Measurements from ENCODE around the gene TNS2. TPM values are rescaled to one million over a fixed set of nuclear protein-coding genes. Genes with fewer than 3 reads are reported as not detected.

The TNS2 gene
- total RNA-seq, 1 experiment from 2014 or later = 13.1 TPM

GRCh38 chr12:53113136-53113705 is 63.4 kb downstream of the TNS2 start:
- ChIA-PET POLR2A (ENCODE audit: unreplicated experiment) (no interaction called here), CTCF (no interaction called here)
- no peak overlapping the region for H3K4me3 ChIP-seq (ENCODE audit: low read length)
- TF ChIP-seq EZH2phosphoT487 (IDR thresholded peaks at IDR 0.05; ENCODE audit: borderline replicate concordance, low read length) = no peak
- TF ChIP-seq, protein P1, sequence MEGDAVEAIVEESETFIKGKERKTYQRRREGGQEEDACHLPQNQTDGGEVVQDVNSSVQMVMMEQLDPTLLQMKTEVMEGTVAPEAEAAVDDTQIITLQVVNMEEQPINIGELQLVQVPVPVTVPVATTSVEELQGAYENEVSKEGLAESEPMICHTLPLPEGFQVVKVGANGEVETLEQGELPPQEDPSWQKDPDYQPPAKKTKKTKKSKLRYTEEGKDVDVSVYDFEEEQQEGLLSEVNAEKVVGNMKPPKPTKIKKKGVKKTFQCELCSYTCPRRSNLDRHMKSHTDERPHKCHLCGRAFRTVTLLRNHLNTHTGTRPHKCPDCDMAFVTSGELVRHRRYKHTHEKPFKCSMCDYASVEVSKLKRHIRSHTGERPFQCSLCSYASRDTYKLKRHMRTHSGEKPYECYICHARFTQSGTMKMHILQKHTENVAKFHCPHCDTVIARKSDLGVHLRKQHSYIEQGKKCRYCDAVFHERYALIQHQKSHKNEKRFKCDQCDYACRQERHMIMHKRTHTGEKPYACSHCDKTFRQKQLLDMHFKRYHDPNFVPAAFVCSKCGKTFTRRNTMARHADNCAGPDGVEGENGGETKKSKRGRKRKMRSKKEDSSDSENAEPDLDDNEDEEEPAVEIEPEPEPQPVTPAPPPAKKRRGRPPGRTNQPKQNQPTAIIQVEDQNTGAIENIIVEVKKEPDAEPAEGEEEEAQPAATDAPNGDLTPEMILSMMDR (conservative IDR thresholded peaks at IDR 0.05; ENCODE audit: low read depth, low read length) = no peak
- no peak for TF ChIP-seq EZH2 (IDR thresholded peaks at IDR 0.05; ENCODE audit: low read length, unreplicated experiment)
- no peaks in the 10 kb centered on the region for H3K9me3 ChIP-seq (ENCODE audit: low read length)
- no peaks in the 10 kb centered on the region for H3K36me3 ChIP-seq (ENCODE audit: low read depth, low read length)
- H3K79me2 ChIP-seq (ENCODE audit: low read length) = no peaks in the 10 kb centered on the region
- H3K27me3 ChIP-seq (ENCODE audit: low read length) = no peaks in the 10 kb centered on the region
- no peaks in the 10 kb centered on the region for H3F3A ChIP-seq (ENCODE audit: low read length, unreplicated experiment)
- BruUV-seq (replicated peaks) = no TSS peak
- H4K20me1 ChIP-seq (ENCODE audit: low read length) = no peaks in the 10 kb centered on the region
- no peak overlapping the region for H3K27ac ChIP-seq (ENCODE audit: low read length)
- DNase-seq (no peak), ATAC-seq (no peak)
- no peaks in the 10 kb centered on the region for H3K4me1 ChIP-seq (ENCODE audit: insufficient read depth, low read length)
- no peak overlapping the region for H2AFZ ChIP-seq (ENCODE audit: low read length)
- H3K9ac ChIP-seq (ENCODE audit: low read length) = no peak overlapping the region
- H3K4me2 ChIP-seq (ENCODE audit: low read length) = no peak overlapping the region
- no peaks in the 10 kb centered on the region for H3K9me2 ChIP-seq (replicated peaks; ENCODE audit: low read length)
- intact Hi-C loops (cut with micrococcal nuclease) = no loop called here

- H3K4me3 ChIP-seq (ENCODE audit: low read length) = no peak overlapping the region
- no peak for DNase-seq
- intact Hi-C loops (cut with micrococcal nuclease) = no loop called here
- H3K27me3 ChIP-seq (ENCODE audit: low read length) = no peaks in the 10 kb centered on the region
- no peaks in the 10 kb centered on the region for H3F3A ChIP-seq (ENCODE audit: low read length, unreplicated experiment)
- no peak overlapping the region for H2AFZ ChIP-seq (ENCODE audit: low read length)
- no peaks in the 10 kb centered on the region for H3K4me1 ChIP-seq (ENCODE audit: insufficient read depth, low read length)
- H3K27ac ChIP-seq (ENCODE audit: low read length) = no peak overlapping the region
- TF ChIP-seq, protein P1 (conservative IDR thresholded peaks at IDR 0.05; ENCODE audit: low read depth, low read length) = no peak
- TF ChIP-seq EZH2phosphoT487 (IDR thresholded peaks at IDR 0.05; ENCODE audit: borderline replicate concordance, low read length) = no peak
- no peak for TF ChIP-seq EZH2 (IDR thresholded peaks at IDR 0.05; ENCODE audit: low read length, unreplicated experiment)
- ChIA-PET POLR2A (ENCODE audit: unreplicated experiment) (no interaction called here), CTCF (no interaction called here)
- no peaks in the 10 kb centered on the region for H4K20me1 ChIP-seq (ENCODE audit: low read length)
- H3K9me3 ChIP-seq (ENCODE audit: low read length) = no peaks in the 10 kb centered on the region
- H3K4me2 ChIP-seq (ENCODE audit: low read length) = no peak overlapping the region
- H3K36me3 ChIP-seq (ENCODE audit: low read depth, low read length) = no peaks in the 10 kb centered on the region
- no peaks in the 10 kb centered on the region for H3K9me2 ChIP-seq (replicated peaks; ENCODE audit: low read length)
- no peak overlapping the region for H3K9ac ChIP-seq (ENCODE audit: low read length)
- ATAC-seq = no peak
- BruUV-seq (replicated peaks) = no TSS peak
- no peaks in the 10 kb centered on the region for H3K79me2 ChIP-seq (ENCODE audit: low read length)
Measured at GRCh38 chr12:53113951-53114350, 64.1 kb downstream of the TNS2 start.

Small RNA genes within 50 kb of the gene (microRNA-seq; reads per million reads assigned to microRNA genes)
- gene MIR6757 (ENCODE audit: unreplicated experiment) = 0.75 reads per million

Other genes starting within 250 kb of the TNS2 start
- gene KRT4, start 235.9 kb upstream of the TNS2 start, total RNA-seq (2014; rRNA removed) = 20.7 and 23.0 TPM in 2 replicates
- gene KRT79, start 215.8 kb upstream of the TNS2 start, total RNA-seq (2014; rRNA removed) = 0.46 TPM in 1 of 2 replicates, not detected in the other
- 0.12 and 0.15 TPM in 2 replicates for gene KRT78, start 201.1 kb upstream of the TNS2 start, total RNA-seq (2014; rRNA removed)
- 719 and 1,028 TPM in 2 replicates for gene KRT8, start 145.0 kb upstream of the TNS2 start, total RNA-seq (2014; rRNA removed)
- gene KRT18, start 100.9 kb upstream of the TNS2 start, total RNA-seq (2014; rRNA removed) = 1,461 and 1,545 TPM in 2 replicates
- 424 and 434 TPM in 2 replicates for gene EIF4B, start 43.6 kb upstream of the TNS2 start, total RNA-seq (2014; rRNA removed)
- 18.5 and 24.1 TPM in 2 replicates for gene SPRYD3, start 29.3 kb downstream of the TNS2 start, total RNA-seq (2014; rRNA removed)
- 256 and 299 TPM in 2 replicates for gene IGFBP6, start 47.6 kb downstream of the TNS2 start, total RNA-seq (2014; rRNA removed)
- 0.07 and 0.86 TPM in 2 replicates for gene SOAT2, start 53.4 kb downstream of the TNS2 start, total RNA-seq (2014; rRNA removed)
- gene ZNF740, start 130.7 kb downstream of the TNS2 start, total RNA-seq (2014; rRNA removed) = 12.3 and 12.8 TPM in 2 replicates
- 21.5 and 23.8 TPM in 2 replicates for gene CSAD, start 130.9 kb downstream of the TNS2 start, total RNA-seq (2014; rRNA removed)
- gene ITGB7, start 157.2 kb downstream of the TNS2 start, total RNA-seq (2014; rRNA removed) = 1.9 and 3.4 TPM in 2 replicates
- 62.0 and 73.5 TPM in 2 replicates for gene RARG, start 182.1 kb downstream of the TNS2 start, total RNA-seq (2014; rRNA removed)
- gene ESPL1, start 218.2 kb downstream of the TNS2 start, total RNA-seq (2014; rRNA removed) = 31.6 and 37.3 TPM in 2 replicates
- 476 and 519 TPM in 2 replicates for gene PFDN5, start 245.5 kb downstream of the TNS2 start, total RNA-seq (2014; rRNA removed)
- 81.0 and 89.9 TPM in 2 replicates for gene MYG1, start 249.6 kb downstream of the TNS2 start, total RNA-seq (2014; rRNA removed)

Data from PC-3 (cell line).